H9 (cell line): ENCODE measurements around the gene PHYHIPL. TPM values are rescaled to one million over a fixed set of nuclear protein-coding genes. Genes with fewer than 3 reads are reported as not detected.

Source experiments
- DNase-seq: peaks from one replicate; pipeline ENCODE4 v3.0.0-alpha.2; 2017
- H2AFZ ChIP-seq: one replicate; pipeline ENCODE4 v1.6.1; 2013; ENCODE audit warnings: mild to moderate bottlenecking, low read length, control low read depth, moderate library complexity
- H2AK5ac ChIP-seq: 2 replicates; pipeline ENCODE4 v1.6.1; 2013; ENCODE audit warnings: low read length, control low read depth, mixed read lengths; ENCODE audit not compliant: insufficient read length
- H2BK120ac ChIP-seq: one replicate; pipeline ENCODE4 v1.6.1; 2013; ENCODE audit warnings: low read depth, mild to moderate bottlenecking, low read length, control low read depth, inconsistent platforms; ENCODE audit not compliant: poor library complexity, severe bottlenecking
- H2BK12ac ChIP-seq: 2 replicates; pipeline ENCODE4 v1.6.1; 2013; ENCODE audit warnings: low read length, control low read depth, mixed read lengths, low read depth; ENCODE audit not compliant: insufficient read length
- H2BK15ac ChIP-seq: 2 replicates; pipeline ENCODE4 v1.6.1; 2013; ENCODE audit warnings: low read depth, low read length, control low read depth
- H2BK20ac ChIP-seq: one replicate; pipeline ENCODE4 v1.6.1; 2013; ENCODE audit warnings: low read depth, mild to moderate bottlenecking, low read length, control low read depth, inconsistent platforms; ENCODE audit not compliant: poor library complexity, severe bottlenecking
- H2BK5ac ChIP-seq: 2 replicates; pipeline ENCODE4 v1.6.1; 2013; ENCODE audit warnings: low read length, control low read depth, mixed read lengths; ENCODE audit not compliant: insufficient read length
- H3K14ac ChIP-seq: 2 replicates; pipeline ENCODE4 v1.6.1; 2013; ENCODE audit warnings: low read length, control low read depth; ENCODE audit not compliant: insufficient read depth
- H3K18ac ChIP-seq: 2 replicates; pipeline ENCODE4 v1.6.1; 2013; ENCODE audit warnings: low read depth, mild to moderate bottlenecking, mixed read lengths, low read length, control low read depth; ENCODE audit not compliant: insufficient read length
- H3K23ac ChIP-seq: 2 replicates; pipeline ENCODE4 v1.6.1; 2013; ENCODE audit warnings: low read length, control low read depth, mixed read lengths, low read depth; ENCODE audit not compliant: insufficient read length
- H3K23me2 ChIP-seq: 2 replicates; pipeline ENCODE4 v1.6.1; 2013; ENCODE audit warnings: low read depth, mild to moderate bottlenecking, mixed read lengths, low read length, control low read depth; ENCODE audit not compliant: insufficient read length, poor library complexity, severe bottlenecking
- H3K27ac ChIP-seq: 2 replicates; pipeline ENCODE4 v1.5.1; 2013; ENCODE audit warnings: low read length, control low read depth, mixed read lengths, low read depth; ENCODE audit not compliant: insufficient read length
- H3K27me3 ChIP-seq: 2 replicates; pipeline ENCODE4 v1.6.1; 2013; ENCODE audit warnings: low read length, control low read depth, inconsistent platforms; ENCODE audit not compliant: insufficient read depth
- H3K4ac ChIP-seq: 2 replicates; pipeline ENCODE4 v1.6.1; 2013; ENCODE audit warnings: low read depth, mild to moderate bottlenecking, control low read depth, inconsistent platforms, low read length, moderate library complexity
- H3K4me1 ChIP-seq: 2 replicates; pipeline ENCODE4 v1.6.1; 2013; ENCODE audit warnings: low read length, control low read depth, inconsistent platforms; ENCODE audit not compliant: insufficient read depth
- H3K4me2 ChIP-seq: 2 replicates; pipeline ENCODE4 v1.6.1; 2013; ENCODE audit warnings: low read length, control low read depth, mixed read lengths; ENCODE audit not compliant: insufficient read length, insufficient read depth
- H3K56ac ChIP-seq: 2 replicates; pipeline ENCODE4 v1.6.1; 2013; ENCODE audit warnings: low read depth, mild to moderate bottlenecking, mixed read lengths, low read length, control low read depth; ENCODE audit not compliant: insufficient read length
- H3K79me1 ChIP-seq: 2 replicates; pipeline ENCODE4 v1.6.1; 2013; ENCODE audit warnings: low read depth, mild to moderate bottlenecking, moderate library complexity, low read length, control low read depth, inconsistent platforms; ENCODE audit not compliant: insufficient read depth, poor library complexity, severe bottlenecking
- H3K79me2 ChIP-seq: 2 replicates; pipeline ENCODE4 v1.6.1; 2013; ENCODE audit warnings: low read length, control low read depth, inconsistent platforms; ENCODE audit not compliant: insufficient read depth
- H3K9ac ChIP-seq: 2 replicates; pipeline ENCODE4 v1.6.1; 2013; ENCODE audit warnings: low read length, control low read depth, mixed read lengths; ENCODE audit not compliant: insufficient read length; ENCODE audit errors: extremely low read depth
- H3K9me3 ChIP-seq: one replicate; pipeline ENCODE4 v1.6.1; 2013; ENCODE audit warnings: low read depth, low read length, inconsistent platforms; ENCODE audit not compliant: control insufficient read depth
- H3T11ph ChIP-seq: one replicate; pipeline ENCODE4 v1.6.1; 2013; ENCODE audit warnings: mild to moderate bottlenecking, low read length, control low read depth, inconsistent platforms
- H4K20me1 ChIP-seq: one replicate; pipeline ENCODE4 v1.6.1; 2013; ENCODE audit not compliant: control insufficient read depth, insufficient read length, insufficient read depth
- H4K5ac ChIP-seq: 2 replicates; pipeline ENCODE4 v1.6.1; 2013; ENCODE audit warnings: low read depth, mild to moderate bottlenecking, mixed read lengths, low read length, control low read depth; ENCODE audit not compliant: insufficient read length
- H4K8ac ChIP-seq: replicated peaks from 2 replicates; pipeline ENCODE4 v1.6.1; 2013; ENCODE audit warnings: low read length, control low read depth, mixed read lengths, low read depth; ENCODE audit not compliant: insufficient read length
- H4K91ac ChIP-seq: 2 replicates; pipeline ENCODE4 v1.6.1; 2013; ENCODE audit warnings: low read depth, mild to moderate bottlenecking, moderate library complexity, mixed read lengths, low read length, control low read depth; ENCODE audit not compliant: insufficient read length
- H3K27ac Mint-ChIP-seq, 3 experiments: 2 replicates in 2 of 3; 3 replicates in 1 of 3; pipeline ENCODE4 v1.8.0; 2020 to 2021; ENCODE audit warnings: mixed read lengths in 3 of 3, mild to moderate bottlenecking in 1 of 3, moderate library complexity in 1 of 3
- H3K27me3 Mint-ChIP-seq: 2 replicates; pipeline ENCODE4 v1.8.0; 2021; ENCODE audit warnings: low read depth, mild to moderate bottlenecking, moderate library complexity, mixed read lengths
- H3K36me3 Mint-ChIP-seq, 3 experiments: 2 replicates in 2 of 3; 3 replicates in 1 of 3; pipeline ENCODE4 v1.8.0; 2020 to 2021; ENCODE audit warnings: low read depth in 3 of 3, mixed read lengths in 3 of 3; ENCODE audit not compliant: insufficient read depth in 1 of 3
- H3K4me1 Mint-ChIP-seq, 2 experiments: 2 replicates each; pipeline ENCODE4 v1.8.0; 2020; ENCODE audit warnings: mixed read lengths in 2 of 2
- H3K4me3 Mint-ChIP-seq, 2 experiments: 2 replicates in 1 of 2; 3 replicates in 1 of 2; pipeline ENCODE4 v1.8.0; 2020 to 2021; ENCODE audit warnings: mild to moderate bottlenecking in 2 of 2, mixed read lengths in 2 of 2, moderate library complexity in 1 of 2
- H3K9me3 Mint-ChIP-seq, 2 experiments: 2 replicates in 1 of 2; 3 replicates in 1 of 2; pipeline ENCODE4 v1.8.0; 2020; ENCODE audit warnings: mild to moderate bottlenecking in 2 of 2, mixed read lengths in 2 of 2, moderate library complexity in 1 of 2
- CTCF ChIP-seq: fragments of 200-600 bp; sonication (generic); conservative IDR thresholded peaks from 3 replicates; pipeline ENCODE4 v1.8.0; 2021; ENCODE audit warnings: antibody characterized with exemption, mild to moderate bottlenecking
- total RNA-seq: library from RNA; stranded (reverse); gene quantifications from 2 replicates; pipeline ENCODE4 v1.2.1, GENCODE V29; 2021

Gene PHYHIPL
- total RNA-seq, 1 experiment from 2014 or later, result 0.44 TPM

GRCh38 chr10:59276133-59276532 lies 99.7 kb downstream of the PHYHIPL start:
- no peak overlapping the region for H2BK5ac ChIP-seq
- no peak overlapping the region for H3K18ac ChIP-seq
- H3K23me2 ChIP-seq, result no peaks in the 10 kb centered on the region
- TF ChIP-seq CTCF, result no peak
- no peak for DNase-seq
- H3K4me2 ChIP-seq, result no peak overlapping the region
- H3K27me3 Mint-ChIP-seq, result no peaks in the 10 kb centered on the region
- H3K79me2 ChIP-seq, result no peaks in the 10 kb centered on the region
- H3K14ac ChIP-seq, result no peak overlapping the region
- H4K20me1 ChIP-seq, result no peaks in the 10 kb centered on the region
- no peak overlapping the region for H4K5ac ChIP-seq
- H3K27ac Mint-ChIP-seq, result no peak overlapping the region
- H3K79me1 ChIP-seq, result no peaks in the 10 kb centered on the region
- H3K9ac ChIP-seq, result no peak overlapping the region
- no peaks in the 10 kb centered on the region for H3K4me1 ChIP-seq
- H2BK15ac ChIP-seq, result no peak overlapping the region
- H3K4ac ChIP-seq, result no peak overlapping the region
- no peak overlapping the region for H2AFZ ChIP-seq
- H3K9me3 ChIP-seq, result no peaks in the 10 kb centered on the region
- H3K9me3 Mint-ChIP-seq, result no peaks in the 10 kb centered on the region
- no peak overlapping the region for H2BK120ac ChIP-seq
- no peak overlapping the region for H3K23ac ChIP-seq
- H3T11ph ChIP-seq, result no peak overlapping the region
- no peak overlapping the region for H2BK12ac ChIP-seq
- no peak overlapping the region for H3K4me3 Mint-ChIP-seq
- H2AK5ac ChIP-seq, result no peak overlapping the region
- no peak overlapping the region for H2BK20ac ChIP-seq
- H3K27me3 ChIP-seq, result no peaks in the 10 kb centered on the region
- no peak overlapping the region for H4K8ac ChIP-seq
- H3K4me1 Mint-ChIP-seq, result no peaks in the 10 kb centered on the region
- no peak overlapping the region for H3K56ac ChIP-seq
- no peak overlapping the region for H4K91ac ChIP-seq
- H3K36me3 Mint-ChIP-seq, result no peaks in the 10 kb centered on the region
- H3K27ac ChIP-seq, result no peak overlapping the region
